A673 (cell line): ENCODE data around the gene LMOD2.

Experiments used
- EZH2 ChIP-seq: fragments of 200-600 bp; sonication (generic); IDR thresholded peaks from 2 replicates; pipeline ENCODE4 v1.6.1; 2017; ENCODE audit warnings: borderline replicate concordance, low read depth, mild to moderate bottlenecking, mixed read lengths, antibody characterized with exemption, low read length; ENCODE audit not compliant: poor library complexity, severe bottlenecking
- TF ChIP-seq, protein P1 (sequence below): fragments of 300-800, 200-600 bp; sonication (generic); conservative IDR thresholded peaks from 2 replicates; pipeline ENCODE4 v1.5.1; 2017; ENCODE audit warnings: low read depth, mild to moderate bottlenecking, antibody characterized with exemption, low read length, moderate library complexity, mixed read lengths

DNA sequence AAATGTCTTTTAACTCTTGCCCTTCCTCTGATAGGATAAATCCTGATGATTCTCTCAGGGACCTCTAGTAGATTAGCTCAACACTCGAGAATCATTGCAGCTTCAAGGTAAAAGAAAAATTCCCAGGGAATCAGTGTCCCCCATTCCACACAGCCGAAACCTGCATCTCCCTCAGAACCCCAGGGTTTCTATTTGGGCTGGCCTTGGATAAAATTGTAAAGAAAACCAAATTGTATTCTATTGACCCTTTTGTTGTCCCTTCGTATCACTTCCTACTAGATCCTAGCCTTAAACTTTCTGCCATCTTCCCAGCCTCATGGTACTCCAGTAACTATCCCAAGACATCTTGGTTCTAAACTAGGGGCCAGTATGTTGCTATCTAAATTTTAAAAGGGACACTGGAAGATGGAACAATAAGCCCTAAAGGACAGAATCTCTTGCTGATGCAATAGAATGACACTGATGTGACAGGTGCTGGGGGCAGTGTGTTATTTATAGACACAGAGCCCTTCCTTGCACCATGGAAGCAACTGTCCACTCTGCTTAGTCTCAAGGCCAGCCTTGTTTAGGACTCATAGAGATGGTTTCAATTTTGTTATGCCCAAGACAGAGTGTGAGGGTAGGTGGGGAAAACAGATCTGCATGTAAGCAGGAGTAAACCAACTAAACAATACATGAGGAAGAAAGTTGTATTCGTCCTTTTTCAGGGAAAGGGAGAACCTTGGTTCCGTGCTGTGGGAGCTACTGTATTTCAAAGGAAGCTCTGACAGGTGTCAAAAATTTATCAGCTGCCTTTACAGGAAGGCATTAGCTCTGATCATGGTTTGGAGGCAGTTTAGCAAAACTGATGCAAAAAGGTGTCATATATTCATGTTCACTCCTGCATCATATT is 46.4 kb upstream of the LMOD2 start:
- TF ChIP-seq, protein P1, sequence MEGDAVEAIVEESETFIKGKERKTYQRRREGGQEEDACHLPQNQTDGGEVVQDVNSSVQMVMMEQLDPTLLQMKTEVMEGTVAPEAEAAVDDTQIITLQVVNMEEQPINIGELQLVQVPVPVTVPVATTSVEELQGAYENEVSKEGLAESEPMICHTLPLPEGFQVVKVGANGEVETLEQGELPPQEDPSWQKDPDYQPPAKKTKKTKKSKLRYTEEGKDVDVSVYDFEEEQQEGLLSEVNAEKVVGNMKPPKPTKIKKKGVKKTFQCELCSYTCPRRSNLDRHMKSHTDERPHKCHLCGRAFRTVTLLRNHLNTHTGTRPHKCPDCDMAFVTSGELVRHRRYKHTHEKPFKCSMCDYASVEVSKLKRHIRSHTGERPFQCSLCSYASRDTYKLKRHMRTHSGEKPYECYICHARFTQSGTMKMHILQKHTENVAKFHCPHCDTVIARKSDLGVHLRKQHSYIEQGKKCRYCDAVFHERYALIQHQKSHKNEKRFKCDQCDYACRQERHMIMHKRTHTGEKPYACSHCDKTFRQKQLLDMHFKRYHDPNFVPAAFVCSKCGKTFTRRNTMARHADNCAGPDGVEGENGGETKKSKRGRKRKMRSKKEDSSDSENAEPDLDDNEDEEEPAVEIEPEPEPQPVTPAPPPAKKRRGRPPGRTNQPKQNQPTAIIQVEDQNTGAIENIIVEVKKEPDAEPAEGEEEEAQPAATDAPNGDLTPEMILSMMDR = no peak
- TF ChIP-seq EZH2 = no peak
